NCI-H345 treated with DMSO at 0.1 percent for 48 hours (cell line): ENCODE measurements around the gene DPYSL3.

Experiments
- DNase-seq: peaks from one replicate; lab custom pipeline; 2025; ENCODE audit not compliant: unreplicated experiment; lab: John Stamatoyannopoulos, UW

Gene DPYSL3

DNA sequence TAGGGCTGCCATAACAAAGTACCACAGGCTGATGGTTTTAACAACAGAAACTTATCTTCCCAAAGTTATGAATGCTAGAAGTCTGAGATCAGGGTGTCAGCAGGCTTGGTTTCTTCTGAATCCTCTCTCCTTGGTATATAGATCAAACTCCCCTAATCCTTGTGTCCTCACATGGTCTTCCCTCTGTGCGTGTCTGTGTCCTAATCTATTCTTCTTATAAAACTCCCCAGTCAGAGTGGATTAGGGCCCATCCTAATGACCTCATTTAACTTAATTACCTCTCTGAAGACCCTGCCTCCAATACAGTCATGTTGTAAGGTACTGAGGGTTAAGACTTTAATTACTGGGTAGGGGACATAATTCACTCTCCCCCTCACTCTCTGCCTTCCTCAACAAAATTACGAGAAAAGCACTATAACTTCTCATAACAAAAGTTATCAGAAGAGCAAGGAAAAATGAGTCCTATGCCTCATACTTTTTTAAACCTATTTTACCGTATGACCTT, 68.6 kb downstream of the DPYSL3 start:
- no peak for DNase-seq

DNA sequence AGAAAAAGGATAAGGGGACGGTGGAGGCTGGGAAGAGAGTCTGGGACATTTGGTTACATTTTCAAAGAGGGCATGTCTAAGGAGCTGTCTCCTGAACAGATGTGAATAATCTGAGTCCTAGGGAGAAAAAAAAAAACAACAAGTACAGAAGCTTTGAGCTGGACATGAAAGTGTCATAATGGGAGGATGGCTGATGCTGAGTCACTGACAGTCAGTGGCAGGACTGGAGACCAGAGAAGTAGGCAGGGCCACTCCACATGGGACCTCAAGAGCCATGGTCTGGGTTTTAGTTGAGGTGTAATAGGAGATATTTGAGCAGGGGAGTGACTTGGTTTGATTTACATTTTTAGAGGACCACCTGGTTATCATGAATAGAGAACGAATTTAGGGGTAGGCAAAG, 70.6 kb downstream of the DPYSL3 start:
- no peak for DNase-seq

DNA sequence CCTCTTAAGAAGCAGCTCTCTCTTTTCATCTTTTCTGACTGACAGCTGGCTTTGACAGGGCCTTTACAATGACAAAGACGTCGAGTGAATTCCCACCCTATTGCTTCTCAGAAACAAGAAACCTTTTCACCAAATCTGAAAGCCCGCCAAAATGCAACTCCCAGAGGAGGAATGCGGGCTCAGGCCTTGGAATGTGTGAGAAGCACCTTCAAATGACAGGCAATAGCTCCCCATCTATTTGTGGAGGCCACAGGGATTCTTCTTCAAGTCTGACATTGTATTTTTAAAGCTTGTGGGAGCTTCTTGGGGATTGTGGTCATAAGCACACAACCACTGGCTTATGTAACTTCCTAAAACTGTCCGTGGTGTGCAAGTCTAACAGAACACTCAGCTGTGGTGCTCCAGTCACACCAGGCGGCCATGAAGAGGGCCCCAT, 72.7 kb downstream of the DPYSL3 start:
- no peak for DNase-seq

DNA sequence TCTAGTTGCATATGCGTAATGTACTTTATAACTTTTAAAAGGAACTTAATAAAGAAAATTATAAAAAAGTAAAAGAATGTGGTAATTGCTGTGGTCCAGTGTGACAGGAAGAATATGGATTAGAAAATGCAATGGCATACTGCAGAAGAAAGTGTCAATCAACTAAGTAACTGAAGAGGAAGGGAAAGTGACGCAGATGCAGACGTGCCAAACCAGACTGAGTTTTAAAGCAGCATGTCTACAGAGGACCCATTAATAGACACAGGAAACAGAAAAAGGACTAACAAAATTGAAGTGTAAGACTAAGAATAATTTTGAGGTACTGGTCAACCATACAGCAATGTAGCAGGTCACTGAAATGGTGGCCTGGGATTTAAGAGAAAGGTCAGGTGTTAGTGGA, 73.3 kb downstream of the DPYSL3 start:
- no peak for DNase-seq

DNA sequence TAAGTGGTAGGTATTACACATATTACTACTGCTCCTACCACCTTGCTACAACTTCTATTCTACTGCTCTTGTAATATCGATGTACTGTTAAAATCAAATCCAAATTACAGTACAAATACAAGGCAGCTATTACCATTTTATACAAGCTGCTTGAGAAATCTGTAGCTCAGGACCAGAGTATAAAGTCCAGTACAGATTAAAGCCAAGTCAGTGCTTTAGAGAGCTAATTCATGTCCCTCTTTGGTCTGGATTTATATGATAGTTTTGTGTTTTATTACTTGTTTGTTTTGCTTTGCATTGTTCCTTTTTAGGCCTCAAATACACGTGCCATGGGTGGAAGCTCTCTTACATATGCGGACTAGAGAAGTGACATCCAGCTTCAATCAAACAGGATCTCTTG, 75.8 kb downstream of the DPYSL3 start:
- no peak for DNase-seq

DNA sequence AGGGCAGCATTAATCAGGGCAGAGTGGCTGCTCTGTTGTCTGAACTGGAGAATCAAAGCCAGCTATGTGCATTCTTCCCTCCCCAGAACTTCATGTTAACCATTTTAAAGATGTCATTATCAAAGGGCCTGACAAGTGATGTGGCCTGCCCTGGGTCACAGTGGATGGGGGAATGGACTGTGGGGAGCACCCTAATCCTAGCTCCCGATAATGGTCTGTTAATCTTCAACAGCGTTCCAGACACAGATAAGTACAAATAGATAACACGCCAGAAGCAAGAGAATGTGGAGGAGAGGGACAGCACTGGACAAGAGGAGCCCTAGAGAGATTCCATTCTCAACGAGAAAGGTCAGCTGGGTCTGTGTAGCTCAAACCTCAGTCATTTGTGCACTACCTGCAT, 77.5 kb downstream of the DPYSL3 start:
- DNase-seq: no peak

DNA sequence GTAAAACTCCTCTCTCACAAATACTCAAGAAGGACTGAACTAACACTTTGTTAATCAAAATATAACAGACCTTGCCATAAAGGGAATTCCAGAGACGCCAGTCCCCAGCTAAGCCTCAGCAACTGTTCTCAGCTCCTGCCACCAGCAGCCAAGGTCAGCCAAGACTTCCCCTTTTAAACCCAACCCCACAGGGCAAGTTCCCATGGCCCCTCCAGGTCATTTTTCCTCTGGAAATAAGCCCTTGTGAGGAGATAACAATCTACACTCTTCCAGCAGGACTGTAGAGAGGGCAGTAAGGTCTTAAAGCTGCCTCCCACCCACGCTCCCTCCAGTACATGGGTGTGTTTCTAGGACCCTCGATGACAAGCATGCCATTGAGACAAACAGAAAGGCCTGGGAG, 78.3 kb downstream of the DPYSL3 start:
- DNase-seq: no peak

DNA sequence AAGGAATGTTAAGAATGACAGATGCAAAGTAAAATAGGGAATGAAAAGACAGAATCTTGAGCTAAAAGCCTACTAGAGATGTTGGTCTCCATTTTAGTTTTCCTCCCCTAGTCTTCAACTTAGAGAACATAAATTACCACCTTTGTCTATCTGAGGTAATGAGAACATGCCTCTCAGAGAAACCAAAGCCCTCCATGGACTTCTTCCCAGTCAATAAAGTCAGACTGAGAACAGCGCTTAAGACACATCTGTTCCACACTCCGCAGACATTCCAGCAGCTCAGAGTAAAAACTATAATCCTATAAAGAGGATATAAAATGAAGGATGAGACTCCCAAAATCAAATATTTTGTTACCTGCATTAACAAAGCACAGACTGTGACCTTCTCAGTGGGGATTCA, 79.2 kb downstream of the DPYSL3 start:
- no peak for DNase-seq

DNA sequence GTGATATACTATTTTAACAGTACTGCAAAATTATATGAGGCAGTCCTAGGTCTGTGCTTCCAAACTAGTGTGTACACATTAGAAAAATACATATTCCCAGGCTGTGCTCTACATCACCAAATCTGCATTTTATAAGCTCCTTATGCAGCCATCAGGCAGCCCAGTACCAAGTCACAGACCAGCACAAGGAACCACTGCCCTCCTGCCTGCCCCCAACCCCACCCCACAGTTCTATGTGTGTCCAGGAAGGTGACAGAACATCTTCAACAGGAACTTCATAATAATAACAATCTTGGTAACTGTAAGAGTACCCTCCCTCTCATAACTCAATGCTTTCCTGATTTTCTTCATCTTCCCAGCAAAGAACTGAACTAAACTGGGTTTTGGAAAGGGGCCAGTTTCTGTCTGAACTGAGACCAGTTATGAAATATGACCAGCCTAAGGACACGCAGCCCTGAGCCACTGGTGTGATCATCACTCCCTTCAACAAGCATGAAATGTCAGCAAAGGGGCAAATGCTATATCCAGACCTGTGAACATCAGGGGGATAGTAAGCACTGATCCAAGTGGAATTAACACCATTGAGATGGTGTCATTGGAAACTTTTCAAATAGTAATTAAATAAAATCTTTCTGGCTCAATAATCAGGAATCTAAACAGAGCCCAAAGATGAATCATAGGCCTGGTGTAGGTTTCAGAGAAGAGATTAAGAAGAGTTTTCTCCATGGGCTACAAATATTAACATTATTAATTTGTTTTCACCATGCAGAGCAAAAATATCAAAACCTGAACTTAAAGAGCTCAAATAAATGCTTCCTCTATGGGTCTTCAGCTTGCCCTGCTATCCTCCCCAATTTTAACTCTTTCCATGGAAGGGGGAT, 82.1 kb downstream of the DPYSL3 start:
- no peak for DNase-seq

DNA sequence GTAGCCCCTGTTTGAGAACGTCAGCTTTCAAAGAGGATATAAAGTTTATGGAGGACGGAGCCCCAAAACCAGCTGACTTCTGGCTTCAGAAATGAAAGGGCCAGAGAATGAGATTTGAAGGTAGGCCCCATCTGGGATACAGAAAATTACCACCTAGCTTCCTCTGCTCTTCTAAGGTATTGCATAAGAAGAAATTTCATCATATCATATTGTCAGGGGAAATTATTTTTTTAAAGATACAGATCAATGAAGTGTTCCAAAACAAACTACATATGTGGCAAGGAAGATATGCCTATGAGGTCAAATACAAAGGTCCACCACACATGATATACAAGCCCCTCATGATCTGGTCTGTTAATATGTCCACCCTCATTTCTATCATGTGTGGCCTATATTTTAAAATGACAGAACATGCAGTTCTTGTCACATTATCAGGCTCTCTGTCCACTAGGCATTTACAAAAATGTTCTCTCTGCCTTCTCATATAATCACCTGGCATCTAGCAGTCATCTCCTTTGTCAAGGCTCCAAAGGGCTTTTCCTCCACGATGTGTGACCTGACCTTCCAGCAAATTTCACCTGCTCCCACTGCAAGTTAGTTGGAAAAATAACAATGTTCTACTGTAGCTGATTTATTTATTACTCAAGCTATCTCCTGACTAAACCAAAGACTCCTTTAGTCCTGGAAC, 83.1 kb downstream of the DPYSL3 start:
- no peak for DNase-seq

DNA sequence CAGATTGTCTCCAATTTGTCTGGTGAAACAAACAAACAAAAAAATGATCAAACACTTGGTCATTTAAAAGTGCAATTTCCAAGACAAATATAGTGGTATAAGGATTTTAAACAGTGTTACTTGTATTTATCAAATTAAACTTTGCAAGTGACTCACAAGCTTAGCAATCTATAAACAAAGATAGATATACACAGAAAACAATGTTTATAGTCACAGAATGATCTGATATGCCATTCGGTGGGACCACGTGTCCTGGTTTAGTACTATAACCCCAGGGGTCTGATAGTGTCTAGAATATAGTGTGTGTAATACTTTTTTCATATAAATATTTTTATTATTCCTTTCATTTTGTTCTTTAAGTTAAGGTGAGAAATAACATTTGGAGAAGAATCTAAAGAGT, 91.3 kb downstream of the DPYSL3 start:
- DNase-seq: no peak

DNA sequence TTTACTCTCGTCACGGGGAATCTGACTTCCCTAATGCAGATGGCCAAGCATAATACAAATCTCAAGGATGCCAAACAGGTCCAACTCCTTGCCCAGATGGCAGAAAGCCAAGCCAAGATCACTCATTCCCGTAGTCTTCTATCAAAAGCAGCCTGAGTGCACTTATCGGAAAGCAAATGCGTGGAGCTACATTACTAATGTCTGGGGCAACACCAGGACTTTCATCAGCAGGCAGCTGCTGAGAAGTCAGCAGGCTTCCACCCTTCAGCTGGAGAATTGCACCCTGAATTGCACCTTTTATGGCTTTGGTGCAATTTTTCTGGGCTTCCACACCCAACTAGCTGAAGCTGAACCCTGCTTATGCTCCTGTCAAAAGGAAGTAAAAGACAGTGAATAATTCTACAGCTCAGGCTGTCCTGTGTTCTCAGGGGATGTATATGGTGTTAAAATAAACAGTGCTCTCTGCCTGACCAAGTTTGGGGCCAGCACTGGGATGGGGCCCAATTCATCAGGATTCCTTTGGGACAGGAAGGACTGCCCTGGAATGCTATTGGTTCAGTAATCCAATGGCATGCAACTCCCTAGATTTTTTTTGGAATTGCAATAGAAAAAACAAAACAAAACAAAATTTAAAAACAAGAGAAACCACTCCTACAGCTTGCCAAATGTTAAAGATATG, 92.6 kb downstream of the DPYSL3 start:
- no peak for DNase-seq

DNA sequence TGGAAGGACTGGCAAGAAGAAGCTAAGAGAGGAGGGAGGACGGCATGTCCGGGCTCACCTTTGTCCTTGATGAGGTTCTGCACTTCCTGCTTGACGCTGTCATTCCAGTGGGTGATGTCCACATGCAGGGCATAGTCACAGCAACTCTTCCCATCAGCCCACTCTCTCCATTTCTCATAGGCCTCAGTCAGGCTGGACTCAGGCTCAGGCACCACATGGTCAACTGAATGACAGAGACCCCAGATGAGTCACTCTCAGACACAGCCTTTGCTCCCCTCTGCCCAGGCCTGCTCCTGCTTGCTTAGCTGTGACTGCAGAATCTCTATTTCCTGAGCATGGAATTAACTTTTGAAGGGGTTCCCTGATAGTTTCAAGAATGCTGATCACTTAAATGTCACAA, 94.2 kb downstream of the DPYSL3 start:
- no peak for DNase-seq

DNA sequence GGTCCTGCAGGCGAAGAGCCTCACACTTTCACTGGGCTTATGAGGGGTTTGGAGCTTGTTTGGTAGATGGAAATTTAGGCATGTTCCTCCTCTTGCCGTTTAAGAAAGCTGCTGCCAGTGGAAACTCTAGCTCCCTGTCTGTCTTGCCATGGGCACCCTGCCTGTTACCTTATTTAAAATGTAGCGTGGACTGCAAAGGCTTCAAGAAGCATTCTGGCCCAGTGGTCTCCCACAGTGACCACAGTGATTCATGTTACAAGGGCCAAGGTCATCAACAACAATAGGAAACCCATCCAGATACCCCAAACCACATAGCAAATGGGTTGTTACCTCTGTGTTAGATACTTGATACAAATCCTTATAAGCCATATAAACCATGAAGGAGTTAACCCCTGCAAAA, 96.6 kb downstream of the DPYSL3 start:
- no peak for DNase-seq

DNA sequence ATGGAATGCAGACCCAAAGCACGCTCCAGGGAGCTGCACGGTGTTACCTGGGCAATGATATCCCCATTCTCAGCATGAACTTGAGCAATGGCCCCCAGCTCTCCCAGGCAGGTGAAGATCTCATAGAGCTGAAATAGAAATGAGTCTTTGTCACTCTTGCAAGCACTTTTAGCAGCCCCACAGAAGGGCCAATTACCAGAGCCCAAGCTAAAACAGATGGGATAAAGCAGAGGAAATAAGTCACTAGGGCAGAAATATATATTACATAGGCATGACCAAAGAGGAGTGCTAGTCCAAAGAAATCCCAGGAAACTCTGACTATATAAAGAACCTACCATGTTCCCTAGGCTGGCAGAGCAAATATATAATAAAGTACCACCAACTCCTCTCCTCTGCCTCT, 97.3 kb downstream of the DPYSL3 start:
- no peak for DNase-seq

DNA sequence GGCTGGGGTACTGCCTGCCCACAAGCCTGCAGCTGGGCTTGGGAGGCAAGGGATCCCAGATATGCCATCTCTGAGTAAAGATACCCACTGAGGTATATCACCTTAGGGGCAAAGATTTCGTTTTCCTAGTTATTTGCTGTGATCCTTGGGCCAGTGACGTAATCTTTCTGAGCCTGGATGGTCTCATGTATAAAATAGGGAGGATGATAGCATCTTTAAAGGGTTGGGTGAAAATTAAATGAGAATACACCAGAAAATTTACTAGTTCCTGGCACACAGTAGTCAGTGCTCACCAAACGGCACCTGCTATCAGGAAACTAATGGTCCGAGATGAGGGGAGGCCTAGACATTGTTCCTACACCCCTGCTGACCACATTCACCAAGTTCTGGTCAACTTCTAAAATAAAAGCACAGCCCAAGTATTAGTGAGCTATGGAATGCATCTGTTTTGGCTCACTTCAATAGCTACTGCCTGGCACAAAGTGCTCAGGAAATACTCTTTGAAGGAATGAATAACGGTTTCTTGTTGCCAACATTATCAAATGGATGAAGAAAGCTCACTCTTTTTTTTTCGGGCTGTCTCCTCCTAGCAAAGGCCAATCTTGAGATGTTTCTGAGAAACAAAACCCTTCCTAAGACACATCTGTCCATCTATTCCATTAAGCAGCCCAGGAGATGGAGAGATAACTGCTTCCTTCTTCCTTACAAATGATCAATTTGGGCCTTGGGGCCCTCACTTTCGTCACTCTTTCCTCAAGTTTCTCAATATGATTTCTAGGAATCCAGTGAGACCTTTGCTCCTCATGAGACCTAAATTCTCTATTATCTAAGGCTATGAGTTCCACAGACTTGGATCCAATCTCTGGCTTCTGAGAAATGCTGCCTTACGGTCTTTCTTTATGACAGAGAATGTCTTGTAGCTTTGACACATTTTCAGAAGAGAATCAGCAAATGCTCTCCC, 98.2 kb downstream of the DPYSL3 start:
- no peak for DNase-seq

DNA sequence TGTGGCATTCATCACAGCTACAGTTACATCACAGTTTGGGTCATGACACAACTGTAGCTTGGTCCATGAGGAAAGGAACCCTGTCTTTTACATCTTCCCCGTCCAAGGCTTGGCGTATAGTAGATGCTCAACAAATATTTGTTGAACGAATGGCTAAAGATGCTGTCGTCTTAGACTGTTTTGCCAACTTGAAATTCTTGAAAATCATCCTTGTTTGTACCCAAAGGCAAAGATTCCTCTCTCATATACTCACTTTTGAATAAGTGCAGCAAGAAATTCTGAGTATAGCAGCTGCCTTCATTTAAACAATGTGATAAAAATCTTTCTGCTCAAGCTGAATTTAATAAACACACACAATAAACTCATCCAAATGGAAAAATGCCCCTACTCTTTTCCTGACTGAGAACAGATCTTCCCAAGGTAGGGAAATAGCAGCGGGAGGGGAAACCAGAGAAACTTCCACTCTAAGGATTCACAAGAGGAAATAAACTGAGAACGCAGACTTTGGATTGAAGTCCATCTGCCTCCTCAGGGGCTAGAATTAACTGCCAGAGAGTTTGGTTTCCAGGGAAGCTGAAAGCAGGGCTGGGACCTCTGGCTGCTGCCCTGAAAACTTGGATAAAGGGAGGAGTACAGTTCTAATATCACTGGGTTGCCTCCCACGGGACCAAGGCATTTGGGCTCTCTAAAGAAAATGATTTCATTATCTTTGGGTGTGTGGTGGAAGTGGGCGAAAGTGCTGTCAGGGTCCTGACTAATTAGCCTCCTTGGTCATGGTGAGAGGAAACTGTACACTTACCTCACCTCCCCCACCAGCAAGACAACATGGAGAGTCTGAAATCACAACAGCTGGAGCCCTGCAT, 99.1 kb downstream of the DPYSL3 start:
- no peak for DNase-seq

DNA sequence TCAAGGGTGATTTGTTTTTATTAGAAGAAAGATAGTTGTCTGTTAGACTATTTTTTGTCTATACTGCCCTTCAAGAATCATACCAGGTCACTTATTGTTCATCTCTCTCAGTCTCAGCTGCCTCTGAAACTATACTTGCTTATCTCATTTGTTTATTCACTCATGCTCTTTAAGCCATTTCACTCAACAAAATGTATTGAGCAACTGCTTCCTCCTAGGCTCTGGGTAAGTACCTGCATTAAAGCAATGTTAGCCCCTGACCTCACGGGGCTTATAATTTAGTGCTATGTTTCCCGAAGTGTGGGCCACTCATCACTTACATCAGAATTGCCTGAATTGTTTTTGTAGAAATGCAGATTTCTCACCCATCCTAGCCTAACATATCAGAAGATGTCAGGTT, 100.9 kb downstream of the DPYSL3 start:
- no peak for DNase-seq

DNA sequence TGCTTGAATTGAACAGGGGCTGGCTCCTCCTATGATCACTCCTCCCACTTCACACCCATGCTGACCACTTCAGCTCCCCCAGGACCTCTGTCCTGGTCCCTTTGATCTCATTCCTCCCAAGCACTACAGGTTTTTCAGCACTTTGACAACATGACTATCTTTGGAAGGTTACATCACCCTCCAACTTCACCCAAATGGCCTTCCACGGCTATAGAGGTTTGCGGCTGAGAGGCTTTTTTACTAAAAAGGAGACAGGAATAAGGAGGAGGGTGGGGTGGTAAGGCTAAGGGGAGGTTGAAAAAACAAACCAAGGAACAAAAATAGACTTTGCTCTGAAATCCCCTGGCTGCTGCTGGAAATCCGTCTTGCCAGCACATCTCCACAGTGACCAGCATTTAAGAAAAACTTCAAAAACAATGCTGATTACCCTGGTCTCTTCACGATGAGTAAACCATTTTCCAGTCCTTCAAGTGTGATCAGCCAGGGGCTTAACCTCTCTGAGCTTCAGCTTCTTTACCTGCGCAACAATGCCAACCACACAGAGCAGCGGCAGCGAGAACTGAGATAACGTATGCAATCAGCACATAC, 102.7 kb downstream of the DPYSL3 start:
- no peak for DNase-seq
